Adrenal gland (tissue), 5 donors: ENCODE results near the gene MOB1B.

Source experiments
- POLR2A ChIP-seq, 2 donors: fragments of 450-650 bp; IDR thresholded peaks; one replicate each; pipeline ENCODE4 v1.6.1; 2017; ENCODE audit warnings: antibody characterized with exemption in 2 of 2, mild to moderate bottlenecking in 2 of 2, moderate library complexity in 1 of 2
- TF ChIP-seq, protein P1 (sequence below), 6 experiments: fragments of 450-650 bp in 4 of 6; fragments of 200-600 bp in 2 of 6; sonication (generic) in 1 of 6; IDR thresholded peaks; 1 replicate in 5 of 6; 2 replicates in 1 of 6; pipeline versions ENCODE4 v1.5.1 to v1.8.0; 2016 to 2021; ENCODE audit warnings: antibody characterized with exemption in 6 of 6, mild to moderate bottlenecking in 2 of 6, moderate library complexity in 1 of 6
- donor health status: DM: no; HTN: no; CAD: no.

DNA sequence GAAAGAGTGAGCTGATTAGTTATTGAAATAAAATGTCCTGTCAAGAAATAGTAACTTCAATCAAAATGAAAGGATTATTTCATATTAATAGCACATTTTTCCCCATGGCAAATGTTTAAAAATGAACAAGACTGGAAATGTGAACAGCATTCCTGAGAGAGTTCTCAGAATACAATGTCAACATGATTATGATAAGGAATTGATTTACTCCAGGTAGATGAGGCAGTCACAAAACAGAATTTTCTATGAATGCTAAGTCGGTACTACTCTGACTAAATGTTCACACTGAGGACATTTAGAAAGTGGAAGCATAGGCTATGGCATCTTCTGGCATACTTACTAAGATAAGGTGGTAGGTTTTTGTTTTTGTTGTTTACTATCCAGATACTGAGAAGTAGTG, 43.1 kb upstream of the MOB1B start:
- TF ChIP-seq, protein P1, sequence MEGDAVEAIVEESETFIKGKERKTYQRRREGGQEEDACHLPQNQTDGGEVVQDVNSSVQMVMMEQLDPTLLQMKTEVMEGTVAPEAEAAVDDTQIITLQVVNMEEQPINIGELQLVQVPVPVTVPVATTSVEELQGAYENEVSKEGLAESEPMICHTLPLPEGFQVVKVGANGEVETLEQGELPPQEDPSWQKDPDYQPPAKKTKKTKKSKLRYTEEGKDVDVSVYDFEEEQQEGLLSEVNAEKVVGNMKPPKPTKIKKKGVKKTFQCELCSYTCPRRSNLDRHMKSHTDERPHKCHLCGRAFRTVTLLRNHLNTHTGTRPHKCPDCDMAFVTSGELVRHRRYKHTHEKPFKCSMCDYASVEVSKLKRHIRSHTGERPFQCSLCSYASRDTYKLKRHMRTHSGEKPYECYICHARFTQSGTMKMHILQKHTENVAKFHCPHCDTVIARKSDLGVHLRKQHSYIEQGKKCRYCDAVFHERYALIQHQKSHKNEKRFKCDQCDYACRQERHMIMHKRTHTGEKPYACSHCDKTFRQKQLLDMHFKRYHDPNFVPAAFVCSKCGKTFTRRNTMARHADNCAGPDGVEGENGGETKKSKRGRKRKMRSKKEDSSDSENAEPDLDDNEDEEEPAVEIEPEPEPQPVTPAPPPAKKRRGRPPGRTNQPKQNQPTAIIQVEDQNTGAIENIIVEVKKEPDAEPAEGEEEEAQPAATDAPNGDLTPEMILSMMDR (IDR thresholded peaks at IDR 0.05) = no peak
- no peak for TF ChIP-seq POLR2A (IDR thresholded peaks at IDR 0.05)
